ENCODE results near the gene ARPIN.

- no peak for TF ChIP-seq RAD21 (IDR thresholded peaks at IDR 0.05; ENCODE audit: low read depth)
- no peak for TF ChIP-seq ZBTB7A (IDR thresholded peaks at IDR 0.05; ENCODE audit: low read depth)
- no peak for TF ChIP-seq MAX (IDR thresholded peaks at IDR 0.05)
- no peak for TF ChIP-seq EGR1 (IDR thresholded peaks at IDR 0.05)
- no peak for TF ChIP-seq EP300 (IDR thresholded peaks at IDR 0.05; ENCODE audit: borderline replicate concordance)
- TF ChIP-seq, protein P1, sequence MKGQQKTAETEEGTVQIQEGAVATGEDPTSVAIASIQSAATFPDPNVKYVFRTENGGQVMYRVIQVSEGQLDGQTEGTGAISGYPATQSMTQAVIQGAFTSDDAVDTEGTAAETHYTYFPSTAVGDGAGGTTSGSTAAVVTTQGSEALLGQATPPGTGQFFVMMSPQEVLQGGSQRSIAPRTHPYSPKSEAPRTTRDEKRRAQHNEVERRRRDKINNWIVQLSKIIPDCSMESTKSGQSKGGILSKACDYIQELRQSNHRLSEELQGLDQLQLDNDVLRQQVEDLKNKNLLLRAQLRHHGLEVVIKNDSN (IDR thresholded peaks at IDR 0.05), result no peak
- TF ChIP-seq, protein P2, sequence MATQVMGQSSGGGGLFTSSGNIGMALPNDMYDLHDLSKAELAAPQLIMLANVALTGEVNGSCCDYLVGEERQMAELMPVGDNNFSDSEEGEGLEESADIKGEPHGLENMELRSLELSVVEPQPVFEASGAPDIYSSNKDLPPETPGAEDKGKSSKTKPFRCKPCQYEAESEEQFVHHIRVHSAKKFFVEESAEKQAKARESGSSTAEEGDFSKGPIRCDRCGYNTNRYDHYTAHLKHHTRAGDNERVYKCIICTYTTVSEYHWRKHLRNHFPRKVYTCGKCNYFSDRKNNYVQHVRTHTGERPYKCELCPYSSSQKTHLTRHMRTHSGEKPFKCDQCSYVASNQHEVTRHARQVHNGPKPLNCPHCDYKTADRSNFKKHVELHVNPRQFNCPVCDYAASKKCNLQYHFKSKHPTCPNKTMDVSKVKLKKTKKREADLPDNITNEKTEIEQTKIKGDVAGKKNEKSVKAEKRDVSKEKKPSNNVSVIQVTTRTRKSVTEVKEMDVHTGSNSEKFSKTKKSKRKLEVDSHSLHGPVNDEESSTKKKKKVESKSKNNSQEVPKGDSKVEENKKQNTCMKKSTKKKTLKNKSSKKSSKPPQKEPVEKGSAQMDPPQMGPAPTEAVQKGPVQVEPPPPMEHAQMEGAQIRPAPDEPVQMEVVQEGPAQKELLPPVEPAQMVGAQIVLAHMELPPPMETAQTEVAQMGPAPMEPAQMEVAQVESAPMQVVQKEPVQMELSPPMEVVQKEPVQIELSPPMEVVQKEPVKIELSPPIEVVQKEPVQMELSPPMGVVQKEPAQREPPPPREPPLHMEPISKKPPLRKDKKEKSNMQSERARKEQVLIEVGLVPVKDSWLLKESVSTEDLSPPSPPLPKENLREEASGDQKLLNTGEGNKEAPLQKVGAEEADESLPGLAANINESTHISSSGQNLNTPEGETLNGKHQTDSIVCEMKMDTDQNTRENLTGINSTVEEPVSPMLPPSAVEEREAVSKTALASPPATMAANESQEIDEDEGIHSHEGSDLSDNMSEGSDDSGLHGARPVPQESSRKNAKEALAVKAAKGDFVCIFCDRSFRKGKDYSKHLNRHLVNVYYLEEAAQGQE (IDR thresholded peaks at IDR 0.05; ENCODE audit: low read depth), result no peak
Measured at GRCh38 chr15:89907289-89907688, 5.5 kb downstream of the ARPIN start.
